Caki2 (cell line): ENCODE results near the gene CCDC38. TPM values are rescaled to one million over a fixed set of nuclear protein-coding genes. Genes with fewer than 3 reads are reported as not detected.

ENCODE experiments used
- DNase-seq: peaks from one replicate; pipeline ENCODE4 v3.0.0-alpha.2; 2015; ENCODE audit warnings: low read depth
- in situ Hi-C: cut with HindIII; loops from 2 replicates; pipeline ENCODE4 v1.10.0; 2016; ENCODE audit warnings: low sequenced_read_pairs, low pct_unique_long_range_greater_than_20kb, mixed read lengths
- total RNA-seq: library from RNA; depleted of rRNA; stranded (reverse); fragments of >200 nt; shearing (Covaris generic); gene quantifications from 2 replicates; pipeline ENCODE4 v1.2.3, GENCODE V29; 2014; ENCODE audit warnings: low replicate concordance

CCDC38 gene
- total RNA-seq, 1 experiment from 2014 or later = 0.20 TPM

GRCh38 chr12:95909871-95910270 is 32.5 kb downstream of the CCDC38 start:
- DNase-seq = no peak
- in situ Hi-C loops = no loop called here

- no peak for DNase-seq
- in situ Hi-C loops = no loop called here
Observed at GRCh38 chr12:95908573-95908972, 33.8 kb downstream of the CCDC38 start.

- in situ Hi-C loops = no loop called here
- DNase-seq = no peak
Observed at GRCh38 chr12:95898081-95898480, 44.3 kb downstream of the CCDC38 start.

- in situ Hi-C loops = no loop called here
- no peak for DNase-seq
Observed at GRCh38 chr12:95896846-95897245, 45.6 kb downstream of the CCDC38 start.

GRCh38 chr12:95890958-95891357 is 51.5 kb downstream of the CCDC38 start:
- DNase-seq = no peak
- in situ Hi-C loops = no loop called here

GRCh38 chr12:95887311-95887710 is 55.1 kb downstream of the CCDC38 start:
- in situ Hi-C loops = no loop called here
- no peak for DNase-seq

- in situ Hi-C loops = no loop called here
- DNase-seq = no peak
Observed at GRCh38 chr12:95884998-95885397, 57.4 kb downstream of the CCDC38 start.

- in situ Hi-C loops = no loop called here
- no peak for DNase-seq
Observed at GRCh38 chr12:95882873-95883272, 59.5 kb downstream of the CCDC38 start.

GRCh38 chr12:95882080-95882479 is 60.3 kb downstream of the CCDC38 start:
- no peak for DNase-seq
- in situ Hi-C loops = no loop called here

GRCh38 chr12:95881331-95881955 is 61.0 kb downstream of the CCDC38 start:
- in situ Hi-C loops = no loop called here
- no peak for DNase-seq

- no peak for DNase-seq
- in situ Hi-C loops = no loop called here
Observed at GRCh38 chr12:95880895-95881294, 61.5 kb downstream of the CCDC38 start.

- in situ Hi-C loops = no loop called here
- peak; percentile 2 for DNase-seq
Observed at GRCh38 chr12:95877622-95878021, 64.8 kb downstream of the CCDC38 start.

GRCh38 chr12:95874452-95874851 is 68.0 kb downstream of the CCDC38 start:
- no peak for DNase-seq
- in situ Hi-C loops = no loop called here

- in situ Hi-C loops = no loop called here
- DNase-seq = no peak
Observed at GRCh38 chr12:95870897-95871296, 71.5 kb downstream of the CCDC38 start.

GRCh38 chr12:95863337-95863736 is 79.1 kb downstream of the CCDC38 start:
- DNase-seq = no peak
- in situ Hi-C loops = no loop called here

GRCh38 chr12:95862038-95862437 is 80.4 kb downstream of the CCDC38 start:
- DNase-seq = no peak
- in situ Hi-C loops = no loop called here

GRCh38 chr12:95859947-95860850 is 82.2 kb downstream of the CCDC38 start:
- DNase-seq = peak; percentile 8
- in situ Hi-C loops = no loop called here

GRCh38 chr12:95859344-95859816 is 83.0 kb downstream of the CCDC38 start:
- peak; percentile 32 for DNase-seq
- in situ Hi-C loops = no loop called here
